ENCODE data around the gene TTN.

GRCh38 chr2:178499640-178500039 is 307.6 kb downstream of the TTN start:
- TF ChIP-seq CTCF (IDR thresholded peaks at IDR 0.05) (no peak), POLR2A (IDR thresholded peaks at IDR 0.05) (no peak)
